Esophagus muscularis mucosa (tissue), 4 donors: ENCODE data around the gene DOK3.

ENCODE experiments used
- CTCF ChIP-seq, 3 experiments: fragments of 200-600 bp in 2 of 3; fragments of 450-650 bp in 1 of 3; sonication (generic) in 2 of 3; IDR thresholded peaks; one replicate each; pipeline ENCODE4 v1.5.1; 2017 to 2019; ENCODE audit warnings: antibody characterized with exemption in 3 of 3, mild to moderate bottlenecking in 2 of 3, moderate library complexity in 1 of 3
- EP300 ChIP-seq: sonication (generic); formaldehyde crosslinking; IDR thresholded peaks from one replicate; pipeline ENCODE4 v1.6.1; 2017; ENCODE audit warnings: antibody characterized with exemption
- POLR2A ChIP-seq: fragments of 450-650 bp; IDR thresholded peaks from one replicate; pipeline ENCODE4 v1.6.1; 2017; ENCODE audit warnings: antibody characterized with exemption, moderate library complexity, mild to moderate bottlenecking, low read depth

GRCh38 chr5:177550122-177550521, 40.5 kb upstream of the DOK3 start:
- TF ChIP-seq CTCF (IDR thresholded peaks at IDR 0.05) (no peak), POLR2A (no peak), EP300 (no peak)
